ENCODE data around the gene SRPX.

Gene SRPX

GRCh38 chrX:38109042-38109898 is 111.4 kb downstream of the SRPX start:
- Histone ChIP-seq H3F3A (ENCODE audit: insufficient read depth, low read length) (no peaks in the 10 kb centered on the region), H3K4me2 (ENCODE audit: low read length) (no peak overlapping the region)
- no peak for TF ChIP-seq EZH2 (IDR thresholded peaks at IDR 0.05; ENCODE audit: borderline replicate concordance, low read length)
- TF ChIP-seq CTCF (IDR thresholded peaks at IDR 0.05; ENCODE audit: low read length): no peak

GRCh38 chrX:38108364-38108763 is 112.3 kb downstream of the SRPX start:
- no peaks in the 10 kb centered on the region for H3K79me2 ChIP-seq (ENCODE audit: insufficient read depth, low read length)
- no peaks in the 10 kb centered on the region for H3K36me3 ChIP-seq (ENCODE audit: insufficient read depth, low read length)
- TF ChIP-seq CTCF (IDR thresholded peaks at IDR 0.05; ENCODE audit: low read length) (no peak), EZH2 (IDR thresholded peaks at IDR 0.05; ENCODE audit: borderline replicate concordance, low read length) (no peak)
- H3K9me3 ChIP-seq (ENCODE audit: low read length): no peaks in the 10 kb centered on the region
- H3K4me1 ChIP-seq (ENCODE audit: insufficient read depth, low read length, severe bottlenecking): no peaks in the 10 kb centered on the region
- H3K9me2 ChIP-seq (ENCODE audit: low read depth, low read length): no peaks in the 10 kb centered on the region
- no peaks in the 10 kb centered on the region for H3K27me3 ChIP-seq (ENCODE audit: insufficient read depth, low read length)
- no peak overlapping the region for H3K27ac ChIP-seq (ENCODE audit: low read depth, low read length, poor library complexity, severe bottlenecking)
- no peak overlapping the region for H3K9ac ChIP-seq (ENCODE audit: low read length)
- no peaks in the 10 kb centered on the region for H4K20me1 ChIP-seq (ENCODE audit: insufficient read depth, low read length)
- H3K4me2 ChIP-seq (ENCODE audit: low read length): no peak overlapping the region
- no peaks in the 10 kb centered on the region for H3F3A ChIP-seq (ENCODE audit: insufficient read depth, low read length)
- H3K4me3 ChIP-seq (ENCODE audit: low read depth, low read length, poor library complexity, severe bottlenecking): no peak overlapping the region
- H2AFZ ChIP-seq (ENCODE audit: low read length): no peak overlapping the region

More at GRCh38 chrX:38109042-38109898, 111.4 kb downstream of the SRPX start:
- Histone ChIP-seq H3K9ac (ENCODE audit: low read length) (no peak overlapping the region), H3K9me3 (ENCODE audit: low read length) (no peaks in the 10 kb centered on the region), H3K27me3 (ENCODE audit: insufficient read depth, low read length) (no peaks in the 10 kb centered on the region), H3K36me3 (ENCODE audit: insufficient read depth, low read length) (no peaks in the 10 kb centered on the region), H4K20me1 (ENCODE audit: insufficient read depth, low read length) (no peaks in the 10 kb centered on the region), H3K4me3 (ENCODE audit: low read depth, low read length, poor library complexity, severe bottlenecking) (no peak overlapping the region), H3K27ac (ENCODE audit: low read depth, low read length, poor library complexity, severe bottlenecking) (no peak overlapping the region), H3K4me1 (ENCODE audit: insufficient read depth, low read length, severe bottlenecking) (no peaks in the 10 kb centered on the region), H2AFZ (ENCODE audit: low read length) (no peak overlapping the region), H3K9me2 (ENCODE audit: low read depth, low read length) (no peaks in the 10 kb centered on the region), H3K79me2 (ENCODE audit: insufficient read depth, low read length) (no peaks in the 10 kb centered on the region)

- TF ChIP-seq EZH2 (IDR thresholded peaks at IDR 0.05; ENCODE audit: borderline replicate concordance, low read length) (no peak), CTCF (IDR thresholded peaks at IDR 0.05; ENCODE audit: low read length) (no peak)
- H3K4me1 ChIP-seq (ENCODE audit: insufficient read depth, low read length, severe bottlenecking): no peaks in the 10 kb centered on the region
- no peak overlapping the region for H3K27ac ChIP-seq (ENCODE audit: low read depth, low read length, poor library complexity, severe bottlenecking)
Observed at GRCh38 chrX:38106991-38107655, 113.5 kb downstream of the SRPX start.

More at GRCh38 chrX:38106991-38107655, 113.5 kb downstream of the SRPX start:
- Histone ChIP-seq H3K4me2 (ENCODE audit: low read length) (no peak overlapping the region), H3F3A (ENCODE audit: insufficient read depth, low read length) (no peaks in the 10 kb centered on the region), H3K4me3 (ENCODE audit: low read depth, low read length, poor library complexity, severe bottlenecking) (no peak overlapping the region), H2AFZ (ENCODE audit: low read length) (no peak overlapping the region), H3K27me3 (ENCODE audit: insufficient read depth, low read length) (no peaks in the 10 kb centered on the region), H3K9me2 (ENCODE audit: low read depth, low read length) (no peaks in the 10 kb centered on the region), H3K79me2 (ENCODE audit: insufficient read depth, low read length) (no peaks in the 10 kb centered on the region), H3K9me3 (ENCODE audit: low read length) (no peaks in the 10 kb centered on the region), H3K9ac (ENCODE audit: low read length) (no peak overlapping the region), H3K36me3 (ENCODE audit: insufficient read depth, low read length) (no peaks in the 10 kb centered on the region), H4K20me1 (ENCODE audit: insufficient read depth, low read length) (no peaks in the 10 kb centered on the region)

All from OCI-LY1 (cell line).